T1000 (cell line): Measurements from ENCODE around the gene SLC5A11.

Experiments used
- DNase-seq: peaks from one replicate; lab custom pipeline; 2025; ENCODE audit warnings: mixed read lengths; lab: John Stamatoyannopoulos, UW

SLC5A11 gene

DNA sequence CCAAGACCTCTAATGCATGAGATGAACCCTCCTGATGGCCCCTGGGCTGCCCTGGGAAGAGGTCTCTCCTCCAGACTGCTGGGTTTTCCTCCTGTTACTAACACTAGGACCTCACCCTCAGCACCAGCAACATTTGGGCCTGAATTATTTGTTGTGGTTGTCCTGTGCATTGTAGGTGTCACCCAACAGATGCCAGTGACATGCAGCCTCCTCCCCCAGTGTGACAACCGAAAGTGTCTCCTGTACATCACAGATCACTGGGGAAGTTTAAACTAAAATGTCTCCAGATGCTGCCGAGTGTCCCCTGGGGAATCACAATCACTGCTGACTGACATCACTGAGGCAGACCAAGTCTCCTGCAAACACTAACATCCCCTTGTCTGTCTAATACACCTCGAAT is 74.8 kb downstream of the SLC5A11 start:
- DNase-seq = no peak

DNA sequence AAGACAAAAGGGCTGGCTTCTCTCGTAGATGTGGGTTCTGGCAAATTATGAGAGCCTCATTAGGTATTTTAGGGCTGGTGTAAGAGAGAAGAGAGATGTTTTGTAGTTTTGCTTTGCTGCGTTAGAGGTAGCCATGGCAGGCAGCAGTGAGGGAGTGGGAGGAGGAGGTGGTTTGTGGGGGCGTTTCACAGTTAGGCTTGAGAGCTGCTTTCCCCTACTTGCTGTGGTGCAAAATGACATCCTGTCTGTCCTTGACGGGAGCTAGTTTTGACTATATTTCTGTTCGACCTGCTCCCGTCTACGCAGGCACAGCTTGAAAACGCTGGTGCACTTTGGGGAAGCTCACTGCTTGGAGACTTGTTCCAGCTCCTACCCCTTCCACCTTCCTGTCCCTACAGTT is 75.5 kb downstream of the SLC5A11 start:
- DNase-seq = no peak

DNA sequence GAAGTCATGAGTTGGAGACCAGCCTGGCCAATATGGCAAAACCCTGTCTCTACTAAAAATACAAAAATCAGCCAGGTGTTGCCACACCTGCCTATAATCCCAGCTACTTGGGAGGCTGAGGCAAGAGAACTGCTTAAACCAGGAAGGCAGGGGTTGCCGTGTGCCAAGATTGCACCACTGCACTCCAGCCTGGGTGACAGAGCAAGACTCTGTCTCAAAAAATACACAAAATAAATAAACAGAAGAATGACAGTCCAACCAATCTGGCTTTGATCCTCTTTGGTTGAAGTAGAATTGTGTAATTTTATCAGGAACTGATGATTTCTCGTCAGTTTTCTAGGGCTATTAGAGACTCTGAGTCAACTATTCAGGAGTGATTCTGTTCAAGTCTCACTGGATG is 79.4 kb downstream of the SLC5A11 start:
- no peak for DNase-seq

DNA sequence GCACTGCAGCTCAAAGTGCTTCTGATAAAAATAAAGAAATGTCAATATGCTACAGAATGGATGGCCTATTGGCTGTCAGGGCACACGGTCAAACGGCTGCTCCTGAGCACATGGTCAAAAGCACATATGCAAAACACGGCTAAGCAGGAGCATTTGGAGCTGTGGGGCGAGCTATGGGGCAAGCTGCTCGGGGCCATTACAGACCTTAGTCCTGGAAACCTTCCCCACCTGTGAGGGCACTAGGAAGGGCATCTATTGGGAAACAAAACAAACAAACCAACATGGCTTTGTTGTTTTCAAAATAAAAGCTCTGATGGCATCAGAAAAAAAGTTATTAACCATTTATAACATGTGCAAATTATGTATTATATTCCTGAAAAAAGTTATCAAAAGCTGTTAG is 83.6 kb downstream of the SLC5A11 start:
- no peak for DNase-seq

DNA sequence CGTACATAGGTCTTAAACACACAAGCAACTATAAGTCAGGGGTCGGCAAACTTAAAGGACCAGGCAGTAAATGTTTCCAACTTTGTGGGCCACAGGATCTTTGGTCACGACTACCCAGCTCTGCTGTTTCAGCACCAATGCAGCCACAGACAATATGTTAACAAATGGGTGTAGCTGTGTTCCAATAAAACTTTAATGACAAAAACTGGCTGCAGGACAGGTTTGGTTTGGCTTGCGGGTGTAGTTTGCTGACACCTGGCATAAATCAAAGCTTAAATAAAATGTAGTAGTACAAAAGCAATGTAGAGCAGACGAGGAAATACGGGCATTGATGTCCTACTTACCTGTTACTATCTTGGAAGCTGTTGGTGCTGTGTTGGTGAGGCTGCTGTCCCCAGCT is 84.7 kb downstream of the SLC5A11 start:
- DNase-seq = no peak

DNA sequence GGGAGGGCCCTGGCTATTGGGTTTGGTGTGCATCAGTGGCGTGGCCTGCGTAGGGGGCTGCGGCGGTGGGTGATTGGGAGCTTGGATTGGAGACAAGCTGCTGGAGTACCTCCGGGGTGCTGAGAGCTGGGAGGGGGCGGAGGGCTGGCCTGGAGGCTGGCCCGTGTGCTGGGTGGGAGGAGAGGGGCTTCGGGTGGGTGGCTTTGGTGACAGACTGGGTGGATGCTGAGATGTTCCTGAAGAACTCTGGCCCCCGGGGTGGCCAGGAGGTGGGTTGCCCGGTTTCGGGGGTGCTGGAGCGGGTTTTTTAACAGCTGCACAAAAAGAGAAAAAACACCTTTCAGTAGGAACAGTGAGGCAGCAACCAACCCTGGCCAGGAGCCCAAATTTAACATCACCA is 85.3 kb downstream of the SLC5A11 start:
- DNase-seq = no peak

DNA sequence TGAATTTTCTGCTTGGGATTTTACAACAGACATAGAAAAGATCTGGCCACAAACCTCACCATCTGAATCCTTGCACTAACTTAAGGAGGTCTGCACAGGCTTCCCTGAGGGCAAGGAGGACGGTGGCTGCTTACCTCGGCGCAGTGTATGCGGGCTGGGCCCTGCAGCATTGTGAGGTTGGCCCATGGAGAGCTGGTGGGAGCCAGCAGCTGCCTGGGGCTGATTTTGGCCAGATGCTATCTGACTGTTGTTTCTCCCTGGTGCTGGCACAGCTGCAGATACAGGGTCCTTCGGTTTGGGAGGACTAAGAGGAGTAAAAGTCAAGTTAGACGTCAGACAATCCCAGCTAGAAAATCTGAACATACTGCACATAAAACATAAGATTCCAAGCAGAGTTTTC is 89.6 kb downstream of the SLC5A11 start:
- no peak for DNase-seq

DNA sequence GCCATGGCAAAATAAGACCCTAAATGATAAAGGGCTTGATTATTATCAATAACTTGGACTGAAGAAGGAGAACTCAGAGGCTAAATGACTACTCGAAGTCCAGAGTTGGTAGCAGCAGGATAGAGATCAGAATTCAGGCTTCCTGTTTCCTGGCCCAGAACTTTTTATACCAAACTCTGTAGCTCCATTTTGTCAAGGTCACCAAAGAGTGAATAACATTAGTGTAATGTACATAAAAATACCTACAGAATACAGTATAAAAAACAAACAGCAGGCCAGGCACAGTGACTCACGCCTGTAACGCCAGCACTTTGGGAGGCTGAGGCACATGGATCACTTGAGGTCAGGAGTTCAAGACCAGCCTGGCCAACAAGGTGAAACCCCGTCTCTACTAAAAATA is 90.4 kb downstream of the SLC5A11 start:
- DNase-seq = no peak

DNA sequence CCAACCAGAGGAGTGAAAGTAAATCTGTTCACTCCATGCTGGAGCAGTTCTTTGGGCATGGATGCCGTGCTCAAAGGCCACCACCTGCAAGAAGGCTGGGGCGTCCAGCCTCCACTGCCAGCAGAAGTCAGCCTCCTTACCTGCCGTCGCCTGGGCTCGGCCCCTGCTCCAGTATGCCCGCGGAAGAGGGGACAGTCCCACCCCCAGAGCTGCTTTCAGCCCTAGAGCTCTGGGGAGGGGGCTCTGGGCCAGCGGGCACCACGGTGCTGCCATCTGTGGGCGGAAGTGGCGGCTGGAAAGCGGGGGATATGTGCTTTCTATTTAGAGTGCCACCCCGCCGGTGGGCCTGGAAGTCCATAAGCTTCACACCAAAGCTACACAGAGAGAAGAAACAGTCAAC is 93.5 kb downstream of the SLC5A11 start:
- no peak for DNase-seq

DNA sequence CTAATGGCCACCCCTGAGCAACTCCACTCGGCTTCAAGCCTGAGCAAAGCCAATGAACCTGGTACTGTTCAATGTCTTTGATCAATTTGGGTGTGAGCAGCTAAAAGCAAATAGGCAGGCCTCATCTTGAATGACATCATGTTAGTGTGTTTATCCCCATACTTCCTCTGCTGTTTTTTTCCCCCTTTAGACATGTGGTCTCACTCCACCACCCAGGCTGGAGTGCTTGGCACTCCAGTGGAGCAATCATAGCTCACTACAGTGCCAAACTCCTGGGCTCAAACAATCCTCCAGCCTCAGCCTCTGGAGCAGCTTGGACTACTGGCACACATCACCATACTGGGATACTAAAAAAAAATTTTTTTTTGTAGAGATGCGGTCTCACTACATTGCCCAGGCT is 94.0 kb downstream of the SLC5A11 start:
- no peak for DNase-seq

DNA sequence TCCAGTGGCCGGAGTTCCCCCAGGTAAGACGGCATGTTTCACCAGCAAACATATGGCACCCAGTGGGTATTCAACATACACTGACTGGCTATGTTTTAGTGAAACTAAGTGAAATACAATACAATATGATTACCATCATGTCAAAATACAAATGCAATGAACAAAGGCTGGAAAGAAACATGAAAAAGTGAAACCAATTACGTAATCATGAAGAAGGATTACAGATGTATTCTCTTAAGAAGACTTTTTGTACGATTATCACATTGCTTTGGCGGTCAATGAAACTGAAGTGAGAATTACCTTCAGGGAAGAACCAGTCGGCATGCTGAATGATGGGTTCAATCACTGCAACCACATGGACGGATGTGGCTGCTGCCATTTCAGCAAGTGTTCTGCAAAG is 97.7 kb downstream of the SLC5A11 start:
- DNase-seq = no peak

DNA sequence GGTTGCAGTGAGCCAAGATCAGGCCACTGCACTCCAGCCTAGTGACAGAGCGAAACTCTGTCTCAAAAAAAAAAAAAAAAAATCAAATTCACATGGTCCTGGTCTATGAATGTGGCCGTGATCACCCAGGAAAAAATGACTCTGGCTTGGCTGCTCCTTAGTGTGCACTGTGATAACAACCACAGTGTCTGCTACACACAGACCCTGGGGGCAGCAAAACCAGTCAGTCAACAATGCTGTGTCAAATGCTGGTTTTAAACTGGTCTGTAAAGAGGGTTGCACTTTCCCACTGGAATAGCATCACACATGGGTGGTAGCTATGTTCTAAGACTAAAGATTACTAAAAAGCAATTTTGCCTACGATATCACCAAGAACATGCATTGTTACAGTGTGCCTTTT is 98.4 kb downstream of the SLC5A11 start:
- DNase-seq = no peak

DNA sequence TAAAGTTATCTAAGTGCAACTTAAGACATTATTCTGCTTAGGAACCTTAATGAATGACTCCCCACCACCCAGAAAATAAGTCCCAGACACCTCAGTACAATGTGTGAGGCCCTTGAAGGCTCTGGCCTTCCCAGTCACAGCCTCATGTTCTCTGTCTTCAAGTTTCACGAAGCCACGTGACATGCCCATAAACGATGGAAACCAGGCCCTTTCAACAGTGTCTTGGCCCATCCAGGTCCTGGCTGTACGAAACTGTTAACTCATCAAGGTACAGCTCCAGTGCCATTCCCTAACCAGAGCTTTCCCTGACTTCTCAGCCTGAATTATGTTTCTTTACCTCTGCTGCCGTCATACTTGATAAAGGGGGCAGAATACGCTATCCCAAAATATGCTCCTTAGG is 100.4 kb downstream of the SLC5A11 start:
- DNase-seq = no peak

DNA sequence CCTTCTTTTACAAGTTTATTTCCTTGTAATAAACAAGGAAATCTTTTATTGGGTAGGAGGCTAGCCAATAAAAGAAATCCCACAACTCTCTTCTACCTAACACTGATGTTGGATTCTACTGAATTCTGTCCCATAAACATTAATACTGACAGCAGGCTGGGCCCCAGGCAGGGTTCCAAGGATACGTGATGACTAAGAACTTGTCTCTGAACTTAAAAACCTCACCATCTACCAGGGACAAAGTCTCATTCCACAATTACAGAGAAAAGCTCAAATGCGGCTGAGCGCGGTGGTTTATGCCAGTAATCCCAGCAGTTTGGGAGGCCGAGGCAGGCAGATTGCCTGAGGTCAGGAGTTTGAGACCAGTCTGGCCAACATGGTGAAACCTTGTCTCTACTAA is 104.5 kb downstream of the SLC5A11 start:
- no peak for DNase-seq

DNA sequence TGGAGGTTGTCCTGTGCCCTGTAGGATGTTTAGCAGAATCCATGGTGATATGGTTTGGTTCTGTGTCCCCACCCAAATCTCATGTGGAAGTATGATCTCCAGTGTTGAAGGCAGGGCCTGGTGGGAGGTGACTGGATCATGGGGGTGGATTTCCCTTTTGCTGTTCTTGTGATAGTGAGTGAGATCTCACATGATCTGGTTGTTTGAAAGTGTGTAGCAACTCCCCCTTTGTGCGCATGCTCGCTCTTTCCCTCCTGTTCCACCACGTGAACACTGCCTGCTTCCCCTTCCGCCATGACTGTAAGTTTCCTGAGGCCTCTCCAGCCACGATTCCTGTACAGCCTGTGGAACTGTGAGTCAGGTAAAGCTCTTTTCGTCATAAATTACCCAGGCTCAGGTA is 107.5 kb downstream of the SLC5A11 start:
- no peak for DNase-seq

DNA sequence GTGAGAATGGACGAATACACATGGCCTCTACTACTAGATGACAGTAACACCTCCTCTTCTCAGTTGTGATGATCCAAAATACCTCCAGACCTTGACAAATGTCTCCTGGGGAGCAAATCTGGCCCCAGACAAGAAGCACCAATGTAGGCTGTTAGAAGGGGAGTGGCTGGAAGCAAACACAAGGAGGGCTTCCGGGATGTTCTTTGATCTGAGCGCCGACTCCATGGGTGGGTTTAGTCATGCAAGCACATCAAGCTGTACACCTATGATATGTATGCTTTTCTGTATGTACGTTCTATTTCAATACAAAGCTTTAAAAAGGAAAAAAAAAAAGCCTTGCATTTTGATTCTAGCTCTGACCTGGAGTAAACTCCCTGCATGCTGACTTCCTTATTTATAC is 108.0 kb downstream of the SLC5A11 start:
- DNase-seq = no peak

DNA sequence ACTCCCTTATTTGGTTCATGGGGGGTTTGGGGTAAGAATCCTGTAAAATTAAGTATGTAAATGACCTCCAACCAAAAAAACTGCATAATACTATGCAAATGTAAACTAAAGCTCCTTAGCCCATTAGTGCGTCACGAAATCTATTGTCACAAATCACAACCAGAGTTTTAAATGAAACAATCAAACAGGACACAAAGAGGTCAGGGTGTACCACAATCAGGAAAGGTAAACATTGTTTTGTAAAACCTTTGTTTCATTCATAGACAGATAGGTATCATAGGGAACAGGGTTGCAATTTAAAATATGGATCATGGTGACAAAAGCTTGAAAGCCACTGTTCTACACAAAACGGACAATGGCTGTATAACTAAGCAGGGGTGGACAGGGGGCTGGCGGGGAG is 108.4 kb downstream of the SLC5A11 start:
- no peak for DNase-seq

DNA sequence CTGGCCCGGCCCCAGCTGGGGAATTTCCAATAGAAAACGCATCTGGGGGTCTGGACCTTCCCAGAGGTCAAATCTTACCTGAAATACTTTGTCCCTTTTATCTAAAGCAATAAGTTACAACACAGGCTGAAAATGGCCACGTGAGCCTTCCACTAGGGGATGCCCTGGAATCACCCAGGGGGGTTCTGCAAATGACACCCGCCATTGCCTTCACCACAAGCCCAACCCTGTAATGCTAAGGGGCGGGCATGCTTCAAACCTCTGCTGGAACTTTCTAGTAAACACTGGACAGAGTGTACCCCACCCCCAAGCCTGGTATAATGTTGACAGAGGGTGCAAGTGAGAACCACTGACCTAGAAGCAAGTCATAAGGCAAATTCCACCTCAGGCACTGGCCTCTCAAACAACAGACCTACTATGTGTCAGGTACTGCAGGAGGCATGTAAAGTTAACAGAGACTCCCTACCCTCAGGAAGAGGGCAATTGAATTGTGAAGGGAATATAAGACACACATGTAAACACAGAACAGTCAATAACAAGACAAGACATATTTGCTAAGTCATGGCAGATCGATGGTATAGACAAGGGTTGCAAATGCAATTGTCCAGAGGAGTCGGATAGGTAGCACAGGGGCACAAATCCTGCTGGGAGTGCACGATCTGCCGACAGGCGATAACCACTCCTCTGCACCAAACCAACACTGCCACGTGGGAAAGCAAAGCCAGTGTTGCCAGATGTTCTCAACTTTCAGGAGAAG is 110.4 kb downstream of the SLC5A11 start:
- no peak for DNase-seq

DNA sequence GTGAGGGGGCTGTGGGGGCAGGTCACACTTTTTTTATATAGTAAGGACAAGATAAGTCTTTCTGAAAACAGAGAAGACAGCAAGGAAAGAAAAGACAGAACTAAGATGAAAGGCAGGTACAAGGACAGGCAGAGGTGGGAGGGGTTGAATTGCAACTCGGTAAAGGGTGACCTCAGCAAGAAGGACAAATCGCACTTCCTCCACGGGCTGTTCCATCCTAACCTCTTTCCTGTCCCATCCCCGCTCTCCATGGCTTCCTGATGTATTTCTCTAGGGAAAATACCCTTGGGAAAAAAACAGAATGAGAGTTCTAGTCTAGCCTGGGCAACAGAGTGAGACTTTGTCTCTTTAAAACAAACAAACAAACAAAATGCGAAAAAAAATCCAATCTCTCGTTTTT is 112.1 kb downstream of the SLC5A11 start:
- no peak for DNase-seq
